Mucosa of rectum (tissue), 2 donors: Measurements from ENCODE around the gene SNAPC1.

ENCODE experiments used
- H3K27ac ChIP-seq, 2 donors: one replicate each; pipeline ENCODE4 v1.7.0; 2013; ENCODE audit warnings: inconsistent platforms in 2 of 2, low read depth in 2 of 2, low read length in 2 of 2
- H3K27me3 ChIP-seq, 2 donors: one replicate each; pipeline ENCODE4 v1.7.0; 2013; ENCODE audit warnings: low read length in 2 of 2; ENCODE audit not compliant: control insufficient read depth in 2 of 2, insufficient read depth in 2 of 2
- H3K36me3 ChIP-seq, 2 donors: one replicate each; pipeline ENCODE4 v1.7.0; 2013; ENCODE audit warnings: low read length in 2 of 2; ENCODE audit not compliant: control insufficient read depth in 2 of 2, insufficient read depth in 2 of 2
- H3K4me1 ChIP-seq, 2 donors: one replicate each; pipeline ENCODE4 v1.7.0; 2013; ENCODE audit warnings: low read length in 2 of 2, mild to moderate bottlenecking in 1 of 2; ENCODE audit not compliant: control insufficient read depth in 2 of 2, insufficient read depth in 2 of 2
- H3K4me3 ChIP-seq, 2 donors: one replicate each; pipeline ENCODE4 v1.7.0; 2013; ENCODE audit warnings: low read length in 2 of 2
- H3K9ac ChIP-seq, 2 donors: one replicate each; pipeline ENCODE4 v1.7.0; 2013; ENCODE audit warnings: low read length in 2 of 2, low read depth in 1 of 2, mild to moderate bottlenecking in 1 of 2
- H3K9me3 ChIP-seq, 2 donors: one replicate each; pipeline ENCODE4 v1.7.0; 2013; ENCODE audit warnings: low read length in 2 of 2; ENCODE audit not compliant: control insufficient read depth in 2 of 2
- donor health status: healthy.
- donor health status: Normal muscosa, but diverticular disease.

Gene SNAPC1

DNA sequence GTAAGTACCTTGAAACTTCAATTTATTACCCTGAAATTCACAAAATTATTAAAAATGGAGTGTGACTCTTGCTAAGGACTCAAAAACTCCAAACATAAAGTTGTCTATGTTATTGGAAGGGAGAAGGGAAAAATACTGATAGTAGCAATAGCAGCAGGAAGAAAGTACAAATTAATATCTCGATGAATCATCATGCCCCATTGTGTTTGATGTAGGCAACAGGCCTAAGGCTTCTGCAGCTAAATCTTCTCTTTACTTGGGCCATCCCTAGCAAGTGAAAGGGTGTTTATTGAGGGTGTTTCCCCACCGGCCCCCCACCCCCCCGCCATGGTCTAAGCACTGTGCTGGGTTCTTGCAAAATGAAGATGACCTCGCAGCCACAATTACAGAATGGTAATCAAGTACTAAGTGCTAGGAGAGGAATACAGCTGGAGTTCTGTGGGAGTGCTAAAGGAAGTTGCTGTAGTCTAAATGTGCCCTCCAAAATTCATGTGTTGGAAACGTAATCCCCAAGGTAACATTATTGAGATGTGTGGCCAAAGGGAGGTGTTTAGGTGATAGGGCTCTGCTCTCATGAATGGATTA lies 76.5 kb downstream of the SNAPC1 start:
- H3K9me3 ChIP-seq, result no peaks in the 10 kb centered on the region
- no peaks in the 10 kb centered on the region for H3K27me3 ChIP-seq
- H3K4me1 ChIP-seq, result no peaks in the 10 kb centered on the region
- H3K27ac ChIP-seq, result no peak overlapping the region
- H3K4me3 ChIP-seq, result no peak overlapping the region
- no peaks in the 10 kb centered on the region for H3K36me3 ChIP-seq
- H3K9ac ChIP-seq, result no peak overlapping the region

GRCh38 chr14:61839507-61839906 lies 77.3 kb downstream of the SNAPC1 start:
- Histone ChIP-seq H3K36me3 (no peaks in the 10 kb centered on the region), H3K9me3 (no peaks in the 10 kb centered on the region), H3K27ac (no peak overlapping the region), H3K4me3 (no peak overlapping the region), H3K9ac (no peak overlapping the region), H3K27me3 (no peaks in the 10 kb centered on the region), H3K4me1 (no peaks in the 10 kb centered on the region)

- Histone ChIP-seq H3K36me3 (no peaks in the 10 kb centered on the region), H3K27ac (no peak overlapping the region)
These were observed 78.9 kb downstream of the SNAPC1 start for GRCh38 chr14:61841145-61841544.

More at GRCh38 chr14:61841145-61841544, 78.9 kb downstream of the SNAPC1 start:
- Histone ChIP-seq H3K9me3 (no peaks in the 10 kb centered on the region), H3K27me3 (no peaks in the 10 kb centered on the region), H3K9ac (no peak overlapping the region), H3K4me3 (no peak overlapping the region), H3K4me1 (no peaks in the 10 kb centered on the region)
